DLD1 (cell line): ENCODE data around the gene ELL2.
"Not testable (repeated sequence)": the region's sequence is repeated elsewhere in the genome, so short reads cannot be mapped to it uniquely, and the experiment has no call there.

ENCODE experiments used
- in situ Hi-C: cut with HindIII; loops from 2 replicates; pipeline ENCODE4 v1.10.0; 2017; ENCODE audit warnings: low sequenced_read_pairs

ELL2 gene

GRCh38 chr5:95913663-95914062 is 48.0 kb downstream of the ELL2 start:
- in situ Hi-C loops = no loop called here

DNA sequence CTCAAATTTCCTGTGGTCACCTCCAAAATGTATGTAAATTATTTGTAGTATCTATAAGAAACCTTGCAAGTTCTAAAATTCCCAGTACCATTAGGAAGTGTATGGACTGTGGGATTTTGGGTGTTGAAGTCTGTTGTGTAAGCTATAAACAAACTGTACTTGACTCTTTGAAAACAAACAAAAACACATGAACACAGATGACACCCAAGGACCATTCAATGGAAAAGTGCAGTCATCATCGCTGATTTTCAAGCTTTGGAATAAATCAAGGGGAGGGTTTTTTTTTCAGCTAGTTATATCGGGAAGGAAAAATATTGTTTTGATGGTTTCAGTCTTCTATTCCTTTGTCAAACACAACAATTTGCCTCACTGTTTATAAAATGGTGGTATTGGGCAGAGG is 49.6 kb downstream of the ELL2 start:
- in situ Hi-C loops = no loop called here

GRCh38 chr5:95910521-95910920 is 51.1 kb downstream of the ELL2 start:
- in situ Hi-C loops = no loop called here

- in situ Hi-C loops = no loop called here
Observed at GRCh38 chr5:95909738-95910137, 51.9 kb downstream of the ELL2 start.

GRCh38 chr5:95908799-95909198 is 52.9 kb downstream of the ELL2 start:
- in situ Hi-C loops = no loop called here

- in situ Hi-C loops = no loop called here
Observed at GRCh38 chr5:95907740-95908706, 53.6 kb downstream of the ELL2 start.

DNA sequence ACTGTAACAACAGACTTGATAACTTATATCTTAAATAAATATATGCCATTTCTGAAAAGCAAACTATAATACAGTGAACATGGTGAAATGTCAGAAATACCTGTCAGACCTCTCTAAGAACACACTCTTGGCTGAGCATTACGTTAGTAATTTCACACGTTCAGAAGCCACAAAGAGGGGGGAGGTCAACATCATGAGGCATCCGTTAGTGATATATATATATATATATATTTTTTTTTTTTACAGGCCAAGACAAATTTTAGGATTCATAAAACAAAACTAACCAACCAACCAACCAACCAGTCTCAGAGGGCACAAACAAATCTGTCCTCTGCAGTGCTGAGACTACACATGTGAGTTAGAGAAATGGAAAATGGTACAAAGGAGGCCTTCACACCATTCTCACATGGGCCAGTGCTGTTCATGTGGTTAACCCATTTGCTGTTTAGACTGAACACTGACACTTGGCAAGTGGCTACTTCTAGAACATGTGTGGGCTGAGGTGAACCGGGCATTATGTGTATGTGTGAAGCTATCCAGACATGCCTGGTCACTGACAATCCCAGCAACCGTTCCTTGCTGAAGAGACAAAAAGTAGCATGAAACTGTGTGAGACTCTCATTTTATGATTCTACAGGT is 54.5 kb downstream of the ELL2 start:
- in situ Hi-C loops = no loop called here

DNA sequence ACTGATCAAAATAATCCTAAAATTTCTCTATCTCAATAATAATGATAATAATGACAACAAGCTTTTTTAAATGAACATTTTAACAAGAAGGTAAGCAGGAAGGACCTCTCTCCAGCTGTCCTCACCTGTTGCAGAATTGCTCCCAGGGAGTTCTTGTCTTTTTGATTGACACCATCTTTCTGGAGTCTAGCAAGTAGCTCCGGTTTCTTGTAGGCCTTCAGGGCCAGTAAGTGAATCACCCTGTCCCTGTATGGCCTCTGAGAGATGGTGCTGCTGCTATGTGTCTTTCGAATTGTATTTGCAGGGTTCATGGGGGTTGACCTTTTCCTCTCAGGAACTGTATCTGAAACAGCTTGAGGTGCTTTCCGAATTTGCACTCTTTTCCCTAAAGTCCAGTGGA is 55.3 kb downstream of the ELL2 start:
- in situ Hi-C loops = not testable (repeated sequence)

DNA sequence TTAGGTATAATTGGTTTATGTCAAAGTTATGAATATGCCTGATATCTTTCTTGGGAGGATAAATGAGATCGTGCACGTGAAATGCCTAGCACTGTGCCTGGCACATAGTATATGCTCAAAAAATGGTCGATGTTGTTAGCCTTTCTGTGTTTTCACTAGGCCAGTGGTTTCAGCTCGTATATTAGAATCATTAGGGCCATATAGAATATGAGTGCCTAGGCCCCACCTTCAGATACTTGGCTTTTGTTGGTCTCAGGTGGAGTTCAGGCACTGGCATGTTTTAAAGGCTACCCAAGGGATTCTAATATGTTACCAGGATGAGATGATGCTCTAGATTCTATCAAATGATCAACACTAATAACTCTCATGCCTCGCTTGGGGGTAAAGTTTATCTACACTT is 56.8 kb downstream of the ELL2 start:
- in situ Hi-C loops = no loop called here

GRCh38 chr5:95903838-95904237 is 57.8 kb downstream of the ELL2 start:
- in situ Hi-C loops = no loop called here

DNA sequence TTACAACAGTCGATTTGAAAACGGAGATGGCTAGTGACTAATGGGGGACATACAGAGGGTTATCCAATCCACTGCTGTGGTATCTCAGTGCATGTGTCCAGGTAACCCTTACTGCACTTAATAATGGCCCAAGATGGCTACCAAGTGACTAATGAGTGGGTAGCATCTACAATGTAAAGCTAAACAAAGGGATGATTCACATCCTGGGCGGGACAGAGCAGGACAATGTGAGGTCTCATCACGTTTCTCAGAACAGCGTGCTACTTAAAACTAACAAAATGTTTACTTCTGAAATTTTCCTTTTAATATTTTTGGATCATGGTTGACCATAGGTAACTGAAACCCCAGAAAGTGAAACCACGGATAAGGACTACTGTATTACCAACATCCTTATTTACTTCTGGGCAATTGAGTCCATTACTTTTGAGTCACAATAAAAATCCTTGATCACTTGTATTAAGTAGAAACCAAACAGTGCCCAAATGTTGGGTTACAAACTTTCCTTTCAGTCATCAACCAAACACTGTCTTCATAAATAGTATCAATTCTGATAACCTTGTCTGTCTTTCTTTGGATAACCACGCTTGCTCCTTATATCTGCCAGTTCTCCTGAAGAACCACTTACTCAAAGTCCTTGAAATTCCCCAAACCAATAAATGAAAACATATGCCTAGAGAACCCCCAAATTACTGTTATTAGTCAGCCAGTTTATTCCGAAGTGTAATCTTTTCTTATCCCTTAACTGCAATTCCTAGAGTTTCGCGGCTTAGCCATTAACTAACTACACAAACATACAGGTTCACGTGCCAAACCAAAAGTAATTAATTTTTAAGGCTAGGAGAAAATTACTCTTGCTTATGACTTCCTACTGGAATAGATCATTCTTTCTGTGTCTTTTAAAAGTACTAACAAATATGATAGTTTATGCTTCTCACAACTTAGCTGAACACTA is 59.7 kb downstream of the ELL2 start:
- in situ Hi-C loops = no loop called here

GRCh38 chr5:95900383-95900958 is 61.2 kb downstream of the ELL2 start:
- in situ Hi-C loops = no loop called here

DNA sequence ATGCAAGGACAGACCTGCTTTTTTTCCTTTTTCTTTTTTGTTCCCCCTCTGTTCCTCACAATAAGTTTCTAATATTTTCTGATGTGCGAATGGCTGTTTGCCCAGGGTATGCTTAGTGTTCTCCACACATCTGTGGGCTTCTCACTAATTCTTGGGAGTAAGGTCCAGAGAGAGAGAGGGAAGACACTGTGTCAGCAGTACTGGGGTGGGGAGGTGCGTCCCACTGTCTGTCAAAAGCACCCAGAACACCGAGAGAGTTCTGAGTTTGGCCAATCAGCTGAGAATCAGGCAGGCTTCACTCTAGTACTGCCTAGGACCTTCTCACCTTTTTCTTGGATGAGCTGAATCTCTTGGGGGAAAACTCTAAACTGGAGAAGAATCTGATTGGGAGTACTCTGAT is 61.8 kb downstream of the ELL2 start:
- in situ Hi-C loops = no loop called here

DNA sequence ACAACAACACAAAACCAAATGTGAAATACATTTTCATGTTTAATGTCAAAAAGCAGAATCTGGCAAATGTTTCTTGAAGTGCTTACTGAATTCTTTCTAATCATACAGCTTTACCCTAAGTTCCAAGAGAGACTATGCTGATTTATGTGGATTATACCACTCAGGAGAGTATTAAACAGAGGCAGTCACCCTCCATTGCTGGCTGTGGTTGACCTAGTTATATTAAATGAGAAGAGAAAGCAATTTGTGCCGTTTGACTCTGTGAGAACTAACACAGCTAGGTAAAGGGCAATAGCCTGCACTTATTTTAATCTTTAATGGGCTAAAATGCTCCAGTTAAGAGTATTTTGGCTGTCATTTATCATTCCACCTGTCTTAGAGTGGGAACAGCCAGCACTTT is 62.6 kb downstream of the ELL2 start:
- in situ Hi-C loops = no loop called here

GRCh38 chr5:95895771-95896170 is 65.9 kb downstream of the ELL2 start:
- in situ Hi-C loops = no loop called here

- in situ Hi-C loops = no loop called here
Observed at GRCh38 chr5:95895251-95895650, 66.4 kb downstream of the ELL2 start.

- in situ Hi-C loops = no loop called here
Observed at GRCh38 chr5:95892784-95893354, 68.8 kb downstream of the ELL2 start.

DNA sequence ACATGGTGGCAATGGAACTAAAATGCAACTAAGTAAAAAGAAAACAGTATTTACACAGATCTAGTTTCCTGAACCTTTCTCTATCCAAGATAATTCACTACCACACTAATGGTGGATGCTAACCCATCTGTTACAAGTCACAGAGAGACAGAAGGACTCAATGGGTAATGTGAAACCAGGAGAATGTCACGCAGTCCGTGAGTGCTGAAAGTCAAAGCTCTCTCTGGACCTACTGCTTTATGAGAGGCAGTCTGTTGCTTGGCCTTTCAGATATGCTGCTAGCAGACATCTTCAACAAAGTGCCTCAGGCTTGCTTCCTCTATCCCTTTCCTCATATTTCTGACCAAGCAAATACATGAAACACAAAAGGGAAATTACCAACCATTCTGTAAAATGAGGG is 70.2 kb downstream of the ELL2 start:
- in situ Hi-C loops = no loop called here

DNA sequence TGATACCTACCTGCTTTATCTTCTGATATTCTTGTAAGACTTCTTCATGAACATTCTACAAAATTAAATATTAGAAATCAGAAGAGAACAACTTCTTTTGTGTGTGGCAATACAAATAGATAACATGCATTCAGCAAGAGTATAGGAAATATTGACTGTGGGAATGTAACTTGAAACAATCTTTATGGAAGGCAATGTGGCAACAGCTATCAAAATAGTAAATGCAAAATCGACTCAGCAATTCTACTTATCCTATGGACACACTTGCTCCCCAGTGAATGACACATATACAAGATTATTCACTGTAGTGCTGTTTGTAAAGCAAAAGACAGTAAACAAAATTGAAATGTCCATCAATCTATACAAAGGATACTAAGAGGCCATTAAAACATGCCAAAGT is 72.6 kb downstream of the ELL2 start:
- in situ Hi-C loops = no loop called here

GRCh38 chr5:95887977-95888376 is 73.7 kb downstream of the ELL2 start:
- in situ Hi-C loops = no loop called here
